Breast epithelium (tissue), 4 donors: ENCODE results near the gene NRAS. TPM values are rescaled to one million over a fixed set of nuclear protein-coding genes. Genes with fewer than 3 reads are reported as not detected.

ENCODE experiments used
- DNase-seq, 2 donors: peaks; one replicate each; pipeline ENCODE4 v3.0.0-alpha.2; 2019; ENCODE audit warnings: low spot score in 2 of 2
- H3K27ac ChIP-seq, 2 donors: fragments of 200-600 bp; sonication (generic) in 1 of 2; one replicate each; pipeline ENCODE4 v1.5.1; 2016 to 2019; ENCODE audit warnings: mild to moderate bottlenecking in 1 of 2
- H3K27me3 ChIP-seq, 2 donors: fragments of 200-600 bp; sonication (generic) in 1 of 2; one replicate each; pipeline versions ENCODE4 v1.5.1 to v1.6.0; 2017 to 2019; ENCODE audit warnings: control low read depth in 1 of 2, mild to moderate bottlenecking in 1 of 2
- H3K36me3 ChIP-seq: fragments of 200-600 bp; one replicate; pipeline ENCODE4 v1.5.1; 2019
- H3K4me1 ChIP-seq, 2 donors: fragments of 200-600 bp; sonication (generic); one replicate each; pipeline ENCODE4 v1.5.1; 2016 to 2019; ENCODE audit warnings: control low read depth in 1 of 2
- H3K4me3 ChIP-seq, 3 donors: fragments of 200-600 bp; sonication (generic); 1 replicate in 2 of 3; 2 replicates in 1 of 3; pipeline ENCODE4 v1.5.1; 2016 to 2019; ENCODE audit warnings: mild to moderate bottlenecking in 3 of 3, moderate library complexity in 2 of 3
- H3K9me3 ChIP-seq, 2 donors: fragments of 200-600 bp; sonication (generic) in 1 of 2; one replicate each; pipeline ENCODE4 v1.5.1; 2016 to 2019; ENCODE audit warnings: control low read depth in 1 of 2
- POLR2A ChIP-seq: fragments of 450-650 bp; IDR thresholded peaks from one replicate; pipeline ENCODE4 v1.6.1; 2016; ENCODE audit warnings: antibody characterized with exemption, mild to moderate bottlenecking, moderate library complexity
- POLR2AphosphoS5 ChIP-seq, 3 donors: sonication (generic); formaldehyde crosslinking; IDR thresholded peaks; one replicate each; pipeline ENCODE4 v1.6.1; 2017; ENCODE audit warnings: antibody characterized with exemption in 3 of 3
- intact Hi-C: fragments of 100-400 bp; cut with DNase I; formaldehyde crosslinking; loops from one replicate; pipeline ENCODE4 v1.15.1; 2023; ENCODE audit warnings: low total_unique reads
- total RNA-seq, 3 donors: library from RNA; depleted of rRNA; stranded (reverse); fragments of >200 nt; gene quantifications; one replicate each; pipeline ENCODE4 v1.1.0, GENCODE V29; 2016
- TF ChIP-seq, protein P1 (sequence below), 3 donors: fragments of 450-650 bp; IDR thresholded peaks; one replicate each; pipeline ENCODE4 v1.5.1; 2016 to 2017; ENCODE audit warnings: antibody characterized with exemption in 3 of 3, mild to moderate bottlenecking in 3 of 3, moderate library complexity in 3 of 3

Gene NRAS
- total RNA-seq, 3 donors from 2014 or later: 23.4 to 27.4 (median 25.6) TPM

DNA sequence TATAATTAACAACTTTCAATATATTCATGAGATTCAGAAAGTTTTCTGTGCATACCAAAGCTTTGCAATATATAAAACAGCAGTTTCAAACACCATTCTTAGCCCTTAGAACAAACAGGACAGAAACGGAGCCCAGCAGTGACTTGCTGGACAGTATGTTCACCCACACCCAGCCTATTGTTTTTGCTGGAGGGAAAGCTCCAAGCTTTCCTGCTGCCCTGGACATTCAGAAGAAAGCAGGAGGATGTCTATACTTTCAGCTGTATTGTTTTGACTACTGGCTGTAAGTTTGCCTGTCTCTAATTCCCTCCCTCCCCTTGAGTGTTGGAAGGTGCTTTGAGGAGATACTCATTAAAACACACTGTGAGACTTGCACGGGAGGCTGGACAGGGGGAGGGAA is 56.3 kb downstream of the NRAS start:
- intact Hi-C loops: loop anchor here (10.0 kb wide), 1 partner anchor 795 kb away; no protein-coding TSS in a partner anchor
- Histone ChIP-seq H3K27me3 (no peaks in the 10 kb centered on the region), H3K27ac (no peak overlapping the region), H3K4me3 (no peak overlapping the region), H3K36me3 (no peaks in the 10 kb centered on the region), H3K4me1 (no peaks in the 10 kb centered on the region), H3K9me3 (no peaks in the 10 kb centered on the region)
- no peak for DNase-seq
- TF ChIP-seq, protein P1, sequence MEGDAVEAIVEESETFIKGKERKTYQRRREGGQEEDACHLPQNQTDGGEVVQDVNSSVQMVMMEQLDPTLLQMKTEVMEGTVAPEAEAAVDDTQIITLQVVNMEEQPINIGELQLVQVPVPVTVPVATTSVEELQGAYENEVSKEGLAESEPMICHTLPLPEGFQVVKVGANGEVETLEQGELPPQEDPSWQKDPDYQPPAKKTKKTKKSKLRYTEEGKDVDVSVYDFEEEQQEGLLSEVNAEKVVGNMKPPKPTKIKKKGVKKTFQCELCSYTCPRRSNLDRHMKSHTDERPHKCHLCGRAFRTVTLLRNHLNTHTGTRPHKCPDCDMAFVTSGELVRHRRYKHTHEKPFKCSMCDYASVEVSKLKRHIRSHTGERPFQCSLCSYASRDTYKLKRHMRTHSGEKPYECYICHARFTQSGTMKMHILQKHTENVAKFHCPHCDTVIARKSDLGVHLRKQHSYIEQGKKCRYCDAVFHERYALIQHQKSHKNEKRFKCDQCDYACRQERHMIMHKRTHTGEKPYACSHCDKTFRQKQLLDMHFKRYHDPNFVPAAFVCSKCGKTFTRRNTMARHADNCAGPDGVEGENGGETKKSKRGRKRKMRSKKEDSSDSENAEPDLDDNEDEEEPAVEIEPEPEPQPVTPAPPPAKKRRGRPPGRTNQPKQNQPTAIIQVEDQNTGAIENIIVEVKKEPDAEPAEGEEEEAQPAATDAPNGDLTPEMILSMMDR (IDR thresholded peaks at IDR 0.05): no peak
- TF ChIP-seq POLR2A (no peak), POLR2AphosphoS5 (IDR thresholded peaks at IDR 0.05) (no peak)

Other genes with a start within 250 kb of the NRAS start
- gene TRIM33, start 205.6 kb downstream of the NRAS start, total RNA-seq: 10 to 100 TPM; 40.8 to 80.9 (median 56.4) TPM
- 10 to 100 TPM; 46.5 to 48.0 (median 46.9) TPM for gene BCAS2, start 135.2 kb downstream of the NRAS start, total RNA-seq
- 1 to 10 TPM; 2.6 to 5.9 (median 3.3) TPM for gene DENND2C, start 46.7 kb downstream of the NRAS start, total RNA-seq
- 1 to 10 TPM in 2 of 3 donors, not detected in 1; 2.3 to 2.9 TPM for gene AMPD1, start 21.2 kb downstream of the NRAS start, total RNA-seq
- 1,000 to 10,000 TPM in 1 of 3 donors, 100 to 1,000 TPM in 2; 489 to 1,906 (median 706) TPM for gene CSDE1, start 41.2 kb upstream of the NRAS start, total RNA-seq
- 10 to 100 TPM; 31.6 to 41.0 (median 32.3) TPM for gene SIKE1, start 63.9 kb upstream of the NRAS start, total RNA-seq
- gene SYCP1, start 138.1 kb upstream of the NRAS start, total RNA-seq: under 1 TPM in 1 of 3 donors, not detected in 2; 0.16 TPM